ENCODE measurements around the gene MRPS10.

MRPS10 gene

GRCh38 chr6:42225419-42225818, 7.8 kb upstream of the MRPS10 start:
- DNase-seq (ENCODE audit: insufficient read length, low spot score) (no peak), FAIRE-seq (no peak)
- no peak for TF ChIP-seq CTCF (IDR thresholded peaks at IDR 0.05; ENCODE audit: insufficient read depth, missing control alignments)

GRCh38 chr6:42225029-42225339, 7.3 kb upstream of the MRPS10 start:
- DNase-seq (ENCODE audit: insufficient read length, low spot score) (no peak), FAIRE-seq (no peak)
- no peak for TF ChIP-seq CTCF (IDR thresholded peaks at IDR 0.05; ENCODE audit: insufficient read depth, missing control alignments)

GRCh38 chr6:42224222-42225028, 6.8 kb upstream of the MRPS10 start:
- no peak for TF ChIP-seq CTCF (IDR thresholded peaks at IDR 0.05; ENCODE audit: insufficient read depth, missing control alignments)
- FAIRE-seq (no peak), DNase-seq (ENCODE audit: insufficient read length, low spot score) (no peak)

- no peak for FAIRE-seq
- no peak for DNase-seq (ENCODE audit: insufficient read length, low spot score)
- no peak for TF ChIP-seq CTCF (IDR thresholded peaks at IDR 0.05; ENCODE audit: insufficient read depth, missing control alignments)
These were observed 4.8 kb upstream of the MRPS10 start for GRCh38 chr6:42222448-42222847.

- FAIRE-seq (no peak), DNase-seq (ENCODE audit: insufficient read length, low spot score) (no peak)
- no peak for TF ChIP-seq CTCF (IDR thresholded peaks at IDR 0.05; ENCODE audit: insufficient read depth, missing control alignments)
These were observed 3.9 kb upstream of the MRPS10 start for GRCh38 chr6:42221546-42221945.

GRCh38 chr6:42220807-42221206, 3.1 kb upstream of the MRPS10 start:
- DNase-seq (ENCODE audit: insufficient read length, low spot score): no peak

More at GRCh38 chr6:42220807-42221206, 3.1 kb upstream of the MRPS10 start:
- TF ChIP-seq CTCF (IDR thresholded peaks at IDR 0.05; ENCODE audit: insufficient read depth, missing control alignments): no peak
- no peak for FAIRE-seq

Measured in D721Med (cell line).